Trophoblast cell (in vitro differentiated cells and primary cell): ENCODE data around the gene MRTFA.

ENCODE experiments used
- DNase-seq, 2 donors: peaks; one replicate each; pipeline ENCODE4 v3.0.0-alpha.2; 2016
- H2AFZ ChIP-seq: 2 replicates; pipeline ENCODE4 v1.6.1; 2013; ENCODE audit warnings: low read length, moderate library complexity, mild to moderate bottlenecking; ENCODE audit not compliant: insufficient read depth, poor library complexity
- H2AK5ac ChIP-seq: 2 replicates; pipeline ENCODE4 v1.6.1; 2013; ENCODE audit warnings: mild to moderate bottlenecking, low read length
- H2BK120ac ChIP-seq: 2 replicates; pipeline ENCODE4 v1.6.1; 2013; ENCODE audit warnings: low read length, mild to moderate bottlenecking, moderate library complexity; ENCODE audit not compliant: insufficient read depth, poor library complexity
- H2BK12ac ChIP-seq: 2 replicates; pipeline ENCODE4 v1.6.1; 2013; ENCODE audit warnings: mild to moderate bottlenecking, low read length, moderate library complexity
- H2BK5ac ChIP-seq: 2 replicates; pipeline ENCODE4 v1.6.1; 2013; ENCODE audit warnings: low read length, low read depth, moderate library complexity, mild to moderate bottlenecking; ENCODE audit not compliant: poor library complexity
- H3K14ac ChIP-seq: 2 replicates; pipeline ENCODE4 v1.6.1; 2013; ENCODE audit warnings: mild to moderate bottlenecking, low read length
- H3K18ac ChIP-seq: 2 replicates; pipeline ENCODE4 v1.6.1; 2013; ENCODE audit warnings: mild to moderate bottlenecking, low read length
- H3K23ac ChIP-seq: 2 replicates; pipeline ENCODE4 v1.6.1; 2013; ENCODE audit warnings: low read length
- H3K27ac ChIP-seq: 2 replicates; pipeline ENCODE4 v1.5.1; 2013; ENCODE audit warnings: low read depth, mild to moderate bottlenecking, inconsistent platforms, low read length, moderate library complexity
- H3K27me3 ChIP-seq: 2 replicates; pipeline ENCODE4 v1.6.1; 2013; ENCODE audit warnings: inconsistent platforms, mild to moderate bottlenecking, low read length, moderate library complexity; ENCODE audit not compliant: insufficient read depth
- H3K36me3 ChIP-seq, 2 experiments: 1 replicate in 1 of 2; 2 replicates in 1 of 2; pipeline ENCODE4 v1.6.1; 2013; ENCODE audit warnings: low read length in 2 of 2, mild to moderate bottlenecking in 2 of 2, moderate library complexity in 1 of 2; ENCODE audit not compliant: insufficient read depth in 2 of 2, control insufficient read depth in 1 of 2
- H3K4ac ChIP-seq: 2 replicates; pipeline ENCODE4 v1.6.1; 2013; ENCODE audit warnings: low read depth, mild to moderate bottlenecking, low read length, moderate library complexity
- H3K4me1 ChIP-seq, 2 experiments: 1 replicate in 1 of 2; 2 replicates in 1 of 2; pipeline ENCODE4 v1.6.1; 2013; ENCODE audit warnings: low read length in 2 of 2, mild to moderate bottlenecking in 2 of 2, moderate library complexity in 1 of 2; ENCODE audit not compliant: insufficient read depth in 2 of 2, control insufficient read depth in 1 of 2
- H3K4me2 ChIP-seq: 2 replicates; pipeline ENCODE4 v1.6.1; 2013; ENCODE audit warnings: inconsistent platforms, mild to moderate bottlenecking, low read length, moderate library complexity
- H3K4me3 ChIP-seq: 2 replicates; pipeline ENCODE4 v1.5.1; 2013; ENCODE audit warnings: mild to moderate bottlenecking, low read depth, low read length, inconsistent platforms
- H3K79me1 ChIP-seq: one replicate; pipeline ENCODE4 v1.6.1; 2013; ENCODE audit warnings: low read length
- H3K79me2 ChIP-seq: 2 replicates; pipeline ENCODE4 v1.6.1; 2013; ENCODE audit warnings: low read length, mild to moderate bottlenecking; ENCODE audit not compliant: control insufficient read depth, insufficient read depth, poor library complexity
- H3K9ac ChIP-seq: 2 replicates; pipeline ENCODE4 v1.6.1; 2013; ENCODE audit warnings: mild to moderate bottlenecking, low read length
- H3K9me3 ChIP-seq: 2 replicates; pipeline ENCODE4 v1.6.1; 2013; ENCODE audit warnings: low read depth, mild to moderate bottlenecking, control low read depth, inconsistent platforms, low read length; ENCODE audit not compliant: insufficient read depth
- H4K12ac ChIP-seq: 2 replicates; pipeline ENCODE4 v1.6.1; 2013; ENCODE audit warnings: low read depth, mild to moderate bottlenecking, low read length, moderate library complexity
- H4K8ac ChIP-seq: 2 replicates; pipeline ENCODE4 v1.6.1; 2013; ENCODE audit warnings: low read depth, mild to moderate bottlenecking, low read length, moderate library complexity
- H4K91ac ChIP-seq: one replicate; pipeline ENCODE4 v1.6.1; 2013; ENCODE audit warnings: low read depth, mild to moderate bottlenecking, low read length, moderate library complexity
- WGBS: extraction: QIAGEN DNeasy Blood & Tissue Kit; methylation state at CpG from one replicate; pipeline ENCODE4 v1.1.7; 2013; ENCODE audit warnings: missing lambda C conversion rate; ENCODE audit not compliant: insufficient read length, insufficient coverage; ENCODE audit errors: extremely low coverage; 5-methylcytosine and 5-hydroxymethylcytosine counted together

The MRTFA gene

DNA sequence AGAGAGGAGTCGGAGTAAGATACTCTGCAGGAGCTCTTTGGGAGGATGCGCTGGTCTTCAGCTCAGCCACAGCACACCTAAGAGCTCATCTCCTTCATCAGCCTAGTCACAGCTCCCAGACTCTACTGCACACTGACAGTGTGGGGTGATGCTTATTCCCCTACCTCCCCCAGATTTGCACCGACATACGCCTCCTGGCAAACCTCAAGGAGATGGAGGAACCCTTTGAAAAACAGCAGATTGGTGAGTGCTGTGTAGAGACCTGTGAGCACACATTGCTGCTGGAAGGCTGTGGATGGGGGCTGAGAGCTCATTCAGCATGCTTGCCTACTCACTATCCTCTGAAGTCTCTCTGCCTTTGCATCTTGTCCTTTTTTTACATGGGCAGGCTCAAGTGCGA is 275.4 kb downstream of the MRTFA start:
- H3K79me1 ChIP-seq, result no peaks in the 10 kb centered on the region
- H2BK120ac ChIP-seq, result no peak overlapping the region
- H4K8ac ChIP-seq, result no peak overlapping the region
- H2AFZ ChIP-seq, result no peak overlapping the region
- H4K12ac ChIP-seq, result no peak overlapping the region
- H3K9me3 ChIP-seq, result peaks cover 2% of the 10 kb centered on the region
- no peak overlapping the region for H3K18ac ChIP-seq
- H2AK5ac ChIP-seq, result no peak overlapping the region
- peaks cover 38 to 69% of the 10 kb centered on the region in 2 experiments for H3K36me3 ChIP-seq
- no peak overlapping the region for H3K14ac ChIP-seq
- no peaks in the 10 kb centered on the region for H3K79me2 ChIP-seq
- H2BK12ac ChIP-seq, result no peak overlapping the region
- DNase-seq, result no peak
- no CpG with 5 or more reads among the region's 5 CpGs for WGBS
- no peak overlapping the region for H2BK5ac ChIP-seq
- H3K27me3 ChIP-seq, result no peaks in the 10 kb centered on the region
- H3K4ac ChIP-seq, result no peak overlapping the region
- peak overlapping the region; percentile 0 for H3K9ac ChIP-seq
- H3K27ac ChIP-seq, result no peak overlapping the region
- H3K4me3 ChIP-seq, result peak overlapping the region; percentile 39
- H4K91ac ChIP-seq, result no peak overlapping the region
- no peak overlapping the region for H3K23ac ChIP-seq
- H3K4me2 ChIP-seq, result no peak overlapping the region
- H3K4me1 ChIP-seq, result no peaks in the 10 kb centered on the region
